ENCODE results near the gene S100PBP.

S100PBP gene

GRCh38 chr1:32886004-32886827 is 68.8 kb downstream of the S100PBP start, which contains the start of gene HPCA:
HPCA (plus strand) TSS chr1:32886491; CDS start chr1:32888899, 2,408 bp downstream.
- no peak within 1 kb of the TSS for H3K27ac ChIP-seq
- TF ChIP-seq ZFX (IDR thresholded peaks at IDR 0.05): no peak
- peak; percentile 83 for TF ChIP-seq CTCF (conservative IDR thresholded peaks at IDR 0.05)

- TF ChIP-seq ZFX (IDR thresholded peaks at IDR 0.05) (no peak), CTCF (conservative IDR thresholded peaks at IDR 0.05) (peak; percentile 65)
- H3K27ac ChIP-seq: no peak overlapping the region
Observed at GRCh38 chr1:32886828-32887414, 69.5 kb downstream of the S100PBP start.

GRCh38 chr1:32887623-32888022 is 70.2 kb downstream of the S100PBP start:
- H3K27ac ChIP-seq: no peak overlapping the region
- no peak for TF ChIP-seq CTCF (conservative IDR thresholded peaks at IDR 0.05)
- no peak for TF ChIP-seq ZFX (IDR thresholded peaks at IDR 0.05)

- H3K27ac ChIP-seq: no peak overlapping the region
- no peak for TF ChIP-seq ZFX (IDR thresholded peaks at IDR 0.05)
- TF ChIP-seq CTCF (conservative IDR thresholded peaks at IDR 0.05): no peak
Observed at GRCh38 chr1:32888134-32888533, 70.7 kb downstream of the S100PBP start.

GRCh38 chr1:32888677-32889420 is 71.4 kb downstream of the S100PBP start:
- TF ChIP-seq CTCF (conservative IDR thresholded peaks at IDR 0.05) (no peak), ZFX (IDR thresholded peaks at IDR 0.05) (no peak)
- no peak overlapping the region for H3K27ac ChIP-seq

GRCh38 chr1:32889731-32890278 is 72.4 kb downstream of the S100PBP start:
- H3K27ac ChIP-seq: no peak overlapping the region
- TF ChIP-seq ZFX (IDR thresholded peaks at IDR 0.05) (no peak), CTCF (conservative IDR thresholded peaks at IDR 0.05) (no peak)
